GM12892 (cell line): ENCODE data around the gene ZNF561.

Experiments
- POLR2A ChIP-seq: IDR thresholded peaks from 2 replicates; pipeline ENCODE4 v1.6.1; 2011; ENCODE audit warnings: low read depth, low read length, control low read depth
- POLR2AphosphoS5 ChIP-seq: IDR thresholded peaks from 2 replicates; pipeline ENCODE4 v1.6.1; 2011; ENCODE audit warnings: low read depth, low read length, control low read depth
- TAF1 ChIP-seq: IDR thresholded peaks from 2 replicates; pipeline ENCODE4 v1.6.1; 2011; ENCODE audit warnings: low read depth, mild to moderate bottlenecking, control low read depth, low read length, borderline replicate concordance

DNA sequence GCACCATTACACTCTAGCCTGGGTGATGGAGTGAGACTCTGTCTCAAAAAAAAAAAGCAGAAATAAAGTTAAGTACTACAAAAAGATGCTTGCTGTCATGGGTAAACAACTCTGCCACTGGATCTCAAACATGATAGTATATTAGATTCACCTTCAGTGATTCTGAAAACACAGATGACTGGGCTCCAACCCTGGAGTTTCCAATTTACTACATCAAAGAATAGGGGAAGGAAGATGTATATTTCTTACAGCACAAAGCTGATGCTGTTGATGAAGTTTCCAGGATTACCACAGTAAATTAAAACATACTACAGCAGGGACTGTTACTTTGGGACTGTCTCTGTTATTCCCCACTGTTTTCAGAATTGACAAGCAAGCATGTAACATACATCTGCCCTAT lies 5.2 kb downstream of the ZNF561 start:
- TF ChIP-seq TAF1, result no peak
- TF ChIP-seq POLR2AphosphoS5, result no peak
- TF ChIP-seq POLR2A, result no peak
